Mesodermal cell (in vitro differentiated cells): Measurements from ENCODE around the gene ONECUT3.
A peak's percentile ranks its signal among the peaks of the same experiment; 100 is the strongest.
"Not testable (repeated sequence)": the region's sequence is repeated elsewhere in the genome, so short reads cannot be mapped to it uniquely, and the experiment has no call there.

Source experiments
- H3K27ac ChIP-seq: 2 replicates; pipeline ENCODE4 v1.7.0; 2013; ENCODE audit warnings: mild to moderate bottlenecking, low read depth, low read length, moderate library complexity; ENCODE audit not compliant: severe bottlenecking
- H3K36me3 ChIP-seq: 2 replicates; pipeline ENCODE4 v1.7.1; 2013; ENCODE audit warnings: mild to moderate bottlenecking, low read length, moderate library complexity; ENCODE audit not compliant: control insufficient read depth, insufficient read depth
- H3K4me1 ChIP-seq: one replicate; pipeline ENCODE4 v1.7.1; 2013; ENCODE audit warnings: mild to moderate bottlenecking, low read length; ENCODE audit not compliant: insufficient read depth, control insufficient read depth, poor library complexity, severe bottlenecking
- H3K4me3 ChIP-seq: 2 replicates; pipeline ENCODE4 v1.7.0; 2013; ENCODE audit warnings: low read length, control low read depth, mild to moderate bottlenecking; ENCODE audit not compliant: insufficient read depth, poor library complexity, severe bottlenecking; ENCODE audit errors: extremely low read depth
- H3K9me3 ChIP-seq: 2 replicates; pipeline ENCODE4 v1.7.1; 2013; ENCODE audit warnings: mild to moderate bottlenecking, low read length, moderate library complexity; ENCODE audit not compliant: control insufficient read depth
- WGBS, 2 experiments: methylation state at CpG; one replicate each; pipeline ENCODE4 v1.1.5; 2013; ENCODE audit warnings: missing lambda C conversion rate in 2 of 2; ENCODE audit not compliant: insufficient coverage in 2 of 2; 5-methylcytosine and 5-hydroxymethylcytosine counted together

Gene ONECUT3

GRCh38 chr19:1783874-1784273 is 30.6 kb downstream of the ONECUT3 start:
- H3K4me3 ChIP-seq, result no peak overlapping the region
- no peaks in the 10 kb centered on the region for H3K4me1 ChIP-seq
- no peak overlapping the region for H3K27ac ChIP-seq
- H3K36me3 ChIP-seq, result no peaks in the 10 kb centered on the region
- H3K9me3 ChIP-seq, result peaks cover 7% of the 10 kb centered on the region
- WGBS, 2 experiments, result 74 to 88% methylated on average over 9 of the region's 9 CpGs

- no peak overlapping the region for H3K4me3 ChIP-seq
- H3K9me3 ChIP-seq, result peaks cover 7% of the 10 kb centered on the region
- WGBS, 2 experiments, result 93 to 96% methylated on average over 19 of the region's 19 CpGs
- H3K27ac ChIP-seq, result no peak overlapping the region
- no peaks in the 10 kb centered on the region for H3K36me3 ChIP-seq
- no peaks in the 10 kb centered on the region for H3K4me1 ChIP-seq
Measured at GRCh38 chr19:1785310-1785709, 32.0 kb downstream of the ONECUT3 start.

- no peaks in the 10 kb centered on the region for H3K36me3 ChIP-seq
- WGBS, 2 experiments, result 94 to 97% methylated on average over 5 to 6 of the region's 8 CpGs
- H3K4me3 ChIP-seq, result no peak overlapping the region
- no peak overlapping the region for H3K27ac ChIP-seq
- H3K4me1 ChIP-seq, result no peaks in the 10 kb centered on the region
- H3K9me3 ChIP-seq, result peaks cover 7% of the 10 kb centered on the region
Measured at GRCh38 chr19:1786668-1787067, 33.4 kb downstream of the ONECUT3 start.

- H3K9me3 ChIP-seq, result peaks cover 4% of the 10 kb centered on the region
- H3K4me1 ChIP-seq, result no peaks in the 10 kb centered on the region
- WGBS, 2 experiments, result 76 to 86% methylated on average over 6 of the region's 8 CpGs
Measured at GRCh38 chr19:1787116-1787515, 33.8 kb downstream of the ONECUT3 start.

GRCh38 chr19:1789261-1790041 is 36.1 kb downstream of the ONECUT3 start:
- WGBS, 2 experiments, result 3 to 5% methylated on average over 48 of the region's 59 CpGs
- Histone ChIP-seq H3K9me3 (no peaks in the 10 kb centered on the region), H3K4me3 (peak overlapping the region; percentile 38), H3K36me3 (no peaks in the 10 kb centered on the region), H3K27ac (peak overlapping the region; percentile 16), H3K4me1 (no peaks in the 10 kb centered on the region)

More at GRCh38 chr19:1787116-1787515, 33.8 kb downstream of the ONECUT3 start:
- Histone ChIP-seq H3K4me3 (no peak overlapping the region), H3K27ac (no peak overlapping the region), H3K36me3 (no peaks in the 10 kb centered on the region)

- WGBS, 2 experiments, result 18% methylated on average over 2 of the region's 7 CpGs; no CpG with 5 or more reads in 1 of the 2 experiments
- Histone ChIP-seq H3K27ac (no peak overlapping the region), H3K4me1 (no peaks in the 10 kb centered on the region), H3K9me3 (no peaks in the 10 kb centered on the region), H3K36me3 (no peaks in the 10 kb centered on the region), H3K4me3 (peak overlapping the region; percentile 38)
Measured at GRCh38 chr19:1790054-1790792, 36.9 kb downstream of the ONECUT3 start.

GRCh38 chr19:1791879-1792278 is 38.6 kb downstream of the ONECUT3 start:
- Histone ChIP-seq H3K4me3 (no peak overlapping the region), H3K9me3 (no peaks in the 10 kb centered on the region), H3K27ac (no peak overlapping the region), H3K4me1 (no peaks in the 10 kb centered on the region), H3K36me3 (no peaks in the 10 kb centered on the region)
- 87 to 94% methylated on average over 12 of the region's 14 CpGs for WGBS, 2 experiments

- no peaks in the 10 kb centered on the region for H3K9me3 ChIP-seq
- H3K4me3 ChIP-seq, result no peak overlapping the region
- no peaks in the 10 kb centered on the region for H3K36me3 ChIP-seq
- 73 to 75% methylated on average over 11 to 20 of the region's 20 CpGs for WGBS, 2 experiments
- H3K27ac ChIP-seq, result no peak overlapping the region
- H3K4me1 ChIP-seq, result no peaks in the 10 kb centered on the region
Measured at GRCh38 chr19:1794424-1795172, 41.3 kb downstream of the ONECUT3 start.

- no peaks in the 10 kb centered on the region for H3K36me3 ChIP-seq
- 94% methylated on average over 38 to 47 of the region's 52 CpGs for WGBS, 2 experiments
Measured at GRCh38 chr19:1796395-1797142, 43.3 kb downstream of the ONECUT3 start.

GRCh38 chr19:1797313-1797712 is 44.0 kb downstream of the ONECUT3 start:
- not testable (repeated sequence) for H3K4me3 ChIP-seq, H3K4me1 ChIP-seq, H3K36me3 ChIP-seq, H3K27ac ChIP-seq, H3K9me3 ChIP-seq
- WGBS, 2 experiments, result 95 to 100% methylated on average over 3 to 5 of the region's 7 CpGs

More at GRCh38 chr19:1796395-1797142, 43.3 kb downstream of the ONECUT3 start:
- no peaks in the 10 kb centered on the region for H3K9me3 ChIP-seq
- no peaks in the 10 kb centered on the region for H3K4me1 ChIP-seq
- H3K4me3 ChIP-seq, result no peak overlapping the region
- H3K27ac ChIP-seq, result no peak overlapping the region
